GM21447 (cell line): ENCODE data around the gene ORC5.

ENCODE experiments used
- ATAC-seq: cut with Tn5 transposase; IDR thresholded peaks from one replicate; pipeline ENCODE4 v1.9.1; 2021; ENCODE audit not compliant: unreplicated experiment

The ORC5 gene

GRCh38 chr7:104130726-104131125, 77.1 kb downstream of the ORC5 start:
- ATAC-seq: no peak

GRCh38 chr7:104127204-104127603, 80.6 kb downstream of the ORC5 start:
- no peak for ATAC-seq

- ATAC-seq: no peak
These were observed 81.4 kb downstream of the ORC5 start for GRCh38 chr7:104126411-104126841.

DNA sequence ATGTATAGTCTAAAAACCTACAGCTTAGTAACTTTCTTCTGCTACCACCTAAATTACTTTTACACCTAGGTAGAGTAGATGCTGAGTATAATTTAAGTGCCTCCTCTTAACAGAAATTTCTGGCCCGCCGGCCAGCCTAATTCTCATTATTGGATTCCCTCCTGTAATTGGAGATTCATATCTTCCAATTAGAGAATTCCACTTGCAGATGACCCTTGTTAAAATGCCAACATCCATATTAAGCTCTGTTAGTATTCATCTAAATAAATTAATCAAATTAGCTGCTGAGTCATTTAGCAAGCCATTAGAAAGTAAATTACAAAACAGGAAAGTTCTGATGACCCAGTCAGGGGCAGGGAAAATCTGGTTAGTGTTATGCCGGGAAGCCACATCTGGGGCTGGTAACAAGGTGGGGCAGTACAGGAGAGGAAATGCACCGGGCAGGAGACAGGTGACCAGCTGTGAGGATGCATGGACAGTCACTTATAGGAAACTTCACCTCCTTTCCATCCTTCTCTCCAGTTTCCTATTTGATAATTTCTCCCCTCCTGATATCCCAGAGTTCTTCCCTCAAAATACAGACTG, 82.8 kb downstream of the ORC5 start:
- ATAC-seq: no peak

DNA sequence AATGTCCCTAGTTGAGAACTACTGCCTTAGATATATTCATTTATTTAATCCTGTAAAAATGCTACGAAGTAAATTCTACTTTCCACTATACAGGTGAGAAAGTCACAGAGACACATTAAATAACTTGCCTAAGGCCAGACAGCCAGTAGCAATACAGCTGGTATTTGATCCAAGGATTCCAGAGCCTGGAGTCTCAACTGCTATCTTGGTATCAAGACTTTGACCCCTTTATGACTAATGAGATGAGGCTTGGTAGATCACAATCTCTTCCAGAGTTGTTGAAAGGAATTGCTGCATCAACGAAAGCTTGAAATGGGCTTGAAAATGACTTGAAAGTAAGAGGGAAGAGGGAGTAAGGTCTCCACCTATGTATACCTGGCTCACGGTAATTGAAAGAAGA, 83.3 kb downstream of the ORC5 start:
- ATAC-seq: no peak

DNA sequence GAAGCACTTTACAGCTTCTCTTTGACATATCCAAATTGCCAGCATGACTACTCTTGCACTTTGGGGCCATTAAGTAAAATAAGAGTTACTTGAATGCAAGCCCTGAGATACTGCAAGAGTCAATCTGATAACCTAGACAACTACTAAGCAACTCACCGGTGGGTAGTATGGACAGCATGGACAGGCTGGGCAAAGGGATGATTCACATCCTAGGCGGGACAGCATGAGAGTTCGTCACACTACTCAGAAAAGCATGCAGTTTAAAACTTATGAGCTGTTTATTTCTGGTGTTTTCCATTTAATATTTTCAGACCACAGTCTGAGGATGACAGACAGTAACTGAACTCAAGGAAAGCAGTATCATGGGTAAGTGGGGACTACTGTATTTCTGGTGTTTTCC, 84.0 kb downstream of the ORC5 start:
- no peak for ATAC-seq

- no peak for ATAC-seq
These were observed 94.0 kb downstream of the ORC5 start for GRCh38 chr7:104113788-104114187.

DNA sequence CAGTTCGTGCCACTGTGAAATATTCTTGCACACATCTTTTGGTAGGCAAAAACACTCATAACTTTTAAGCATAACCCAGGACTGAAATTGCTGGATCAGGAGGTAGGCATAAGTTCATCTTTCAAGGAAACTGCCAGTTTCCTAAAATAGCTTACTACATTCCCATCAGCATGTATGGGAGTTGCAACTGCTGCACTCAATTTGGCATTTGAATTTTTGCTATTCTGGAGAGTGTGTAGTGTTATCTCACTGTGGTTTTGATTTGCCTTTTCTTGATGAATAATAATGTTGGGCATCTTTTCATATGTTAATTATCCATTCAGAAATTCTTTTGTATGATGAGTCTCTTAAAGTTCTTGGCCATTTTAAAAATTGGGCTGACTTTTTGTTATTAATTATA, 95.2 kb downstream of the ORC5 start:
- no peak for ATAC-seq

DNA sequence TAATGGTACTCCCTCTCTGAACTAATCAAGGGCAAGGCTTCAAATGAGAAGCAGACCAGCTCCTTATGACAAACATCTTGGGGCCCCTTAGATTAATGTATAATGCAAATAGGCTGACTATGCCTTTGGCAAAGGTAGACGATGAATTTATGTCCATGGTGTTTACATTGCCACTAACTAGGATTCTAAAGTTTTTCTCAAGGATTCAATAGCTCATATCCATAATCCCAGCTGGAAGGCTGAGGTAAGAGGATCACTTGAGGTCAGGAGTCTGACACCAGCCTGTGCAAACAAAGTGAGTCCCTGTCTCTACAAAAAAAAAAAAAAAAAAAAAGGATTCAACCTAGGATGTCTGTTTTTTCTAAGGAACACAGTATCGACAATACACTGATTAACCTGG, 96.5 kb downstream of the ORC5 start:
- ATAC-seq: no peak

GRCh38 chr7:104106108-104106905, 101.5 kb downstream of the ORC5 start:
- ATAC-seq: no peak

GRCh38 chr7:104098890-104099289, 108.9 kb downstream of the ORC5 start:
- no peak for ATAC-seq

GRCh38 chr7:104096683-104097082, 111.1 kb downstream of the ORC5 start:
- ATAC-seq: no peak

GRCh38 chr7:104093127-104093526, 114.7 kb downstream of the ORC5 start:
- ATAC-seq: no peak

DNA sequence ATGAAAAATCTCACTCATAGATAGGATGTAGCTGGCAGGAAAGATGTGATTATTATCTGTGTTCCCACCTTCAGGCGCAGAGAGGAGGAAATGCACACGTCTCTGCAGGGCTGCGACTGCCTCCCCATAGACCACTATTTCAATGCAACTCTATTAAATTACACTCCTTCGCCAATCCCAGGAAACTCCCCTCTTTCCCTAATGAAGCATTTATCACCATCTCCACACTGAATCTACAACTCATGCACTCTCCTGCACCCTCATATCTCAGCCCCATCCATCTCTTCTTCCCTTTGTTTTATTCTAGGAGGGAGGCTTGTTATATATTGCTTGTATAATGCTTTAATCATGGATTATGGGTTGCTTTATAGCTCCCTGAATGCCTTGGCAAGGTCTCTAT, 116.6 kb downstream of the ORC5 start:
- no peak for ATAC-seq

- ATAC-seq: no peak
These were observed 118.2 kb downstream of the ORC5 start for GRCh38 chr7:104089612-104090011.

DNA sequence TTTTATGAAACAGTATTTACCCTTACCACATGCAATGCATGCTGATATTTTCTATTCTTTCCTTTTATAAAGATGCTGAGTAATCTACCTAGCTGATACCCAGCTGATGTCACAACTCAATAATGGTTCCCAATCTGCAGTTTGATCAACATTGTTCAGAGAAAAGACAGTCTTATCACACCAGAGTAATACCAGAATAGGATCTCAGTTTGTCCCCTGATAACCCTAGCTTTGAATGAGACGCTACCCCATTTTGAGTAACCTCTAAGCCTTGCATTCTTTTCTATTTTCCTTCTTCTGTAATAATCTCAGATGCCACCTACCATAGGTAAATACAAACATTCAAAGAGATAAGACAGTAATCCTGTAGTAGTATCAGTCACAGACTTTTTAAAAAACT, 118.8 kb downstream of the ORC5 start:
- no peak for ATAC-seq
